Neural cell (in vitro differentiated cells): ENCODE results near the gene NEUROD4.

Experiments
- EP300 ChIP-seq: fragments of 450-650 bp; conservative IDR thresholded peaks from 2 replicates; pipeline ENCODE4 v1.6.1; 2014; ENCODE audit warnings: antibody characterized with exemption, mild to moderate bottlenecking, moderate library complexity; ENCODE audit not compliant: poor library complexity, severe bottlenecking
- EZH2 ChIP-seq: fragments of 200-600, 300-800 bp; shearing (Covaris generic), sonication (generic); IDR thresholded peaks from 2 replicates; pipeline ENCODE4 v1.6.1; 2014; ENCODE audit warnings: antibody characterized with exemption, low read length, borderline replicate concordance, mild to moderate bottlenecking; ENCODE audit not compliant: insufficient read depth, poor library complexity, severe bottlenecking
- POLR2AphosphoS5 ChIP-seq: IDR thresholded peaks from 2 replicates; pipeline ENCODE4 v1.6.1; 2012
- TAF1 ChIP-seq: IDR thresholded peaks from 2 replicates; pipeline ENCODE4 v1.6.1; 2012; ENCODE audit warnings: low read depth
- TF ChIP-seq, protein P1 (sequence below): fragments of 450-650 bp; IDR thresholded peaks from 2 replicates; pipeline ENCODE4 v1.5.1; 2014; ENCODE audit warnings: antibody characterized with exemption, mild to moderate bottlenecking, moderate library complexity; ENCODE audit not compliant: poor library complexity, severe bottlenecking

GRCh38 chr12:54980341-54980740 is 39.4 kb upstream of the NEUROD4 start:
- TF ChIP-seq POLR2AphosphoS5 (no peak), EZH2 (no peak), EP300 (no peak), TAF1 (no peak)
- TF ChIP-seq, protein P1, sequence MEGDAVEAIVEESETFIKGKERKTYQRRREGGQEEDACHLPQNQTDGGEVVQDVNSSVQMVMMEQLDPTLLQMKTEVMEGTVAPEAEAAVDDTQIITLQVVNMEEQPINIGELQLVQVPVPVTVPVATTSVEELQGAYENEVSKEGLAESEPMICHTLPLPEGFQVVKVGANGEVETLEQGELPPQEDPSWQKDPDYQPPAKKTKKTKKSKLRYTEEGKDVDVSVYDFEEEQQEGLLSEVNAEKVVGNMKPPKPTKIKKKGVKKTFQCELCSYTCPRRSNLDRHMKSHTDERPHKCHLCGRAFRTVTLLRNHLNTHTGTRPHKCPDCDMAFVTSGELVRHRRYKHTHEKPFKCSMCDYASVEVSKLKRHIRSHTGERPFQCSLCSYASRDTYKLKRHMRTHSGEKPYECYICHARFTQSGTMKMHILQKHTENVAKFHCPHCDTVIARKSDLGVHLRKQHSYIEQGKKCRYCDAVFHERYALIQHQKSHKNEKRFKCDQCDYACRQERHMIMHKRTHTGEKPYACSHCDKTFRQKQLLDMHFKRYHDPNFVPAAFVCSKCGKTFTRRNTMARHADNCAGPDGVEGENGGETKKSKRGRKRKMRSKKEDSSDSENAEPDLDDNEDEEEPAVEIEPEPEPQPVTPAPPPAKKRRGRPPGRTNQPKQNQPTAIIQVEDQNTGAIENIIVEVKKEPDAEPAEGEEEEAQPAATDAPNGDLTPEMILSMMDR = no peak
